SJSA1 (cell line): Measurements from ENCODE around the gene ANKZF1. TPM values are rescaled to one million over a fixed set of nuclear protein-coding genes. Genes with fewer than 3 reads are reported as not detected.
"Not testable (repeated sequence)": the region's sequence is repeated elsewhere in the genome, so short reads cannot be mapped to it uniquely, and the experiment has no call there.

Experiments
- DNase-seq, 2 experiments: peaks; one replicate each; pipeline ENCODE4 v3.0.0-alpha.2; 2015 to 2020; ENCODE audit warnings: low spot score in 2 of 2, low read depth in 1 of 2
- H3K27ac ChIP-seq: fragments of 250-450 bp; sonication (Bioruptor Pico); 2 replicates; pipeline ENCODE4 v1.5.1; 2020; ENCODE audit warnings: mild to moderate bottlenecking, moderate library complexity
- H3K27me3 ChIP-seq: fragments of 250-450 bp; sonication (Bioruptor Pico); replicated peaks from 2 replicates; pipeline ENCODE4 v1.5.1; 2020; ENCODE audit warnings: mild to moderate bottlenecking, moderate library complexity
- H3K36me3 ChIP-seq: fragments of 250-450 bp; sonication (Bioruptor Pico); 2 replicates; pipeline ENCODE4 v1.5.1; 2020; ENCODE audit warnings: mild to moderate bottlenecking
- H3K4me1 ChIP-seq: fragments of 250-450 bp; sonication (Bioruptor Pico); replicated peaks from 2 replicates; pipeline ENCODE4 v1.6.1; 2021; ENCODE audit warnings: mild to moderate bottlenecking
- H3K4me3 ChIP-seq: fragments of 250-450 bp; sonication (Bioruptor Pico); 2 replicates; pipeline ENCODE4 v1.5.1; 2020; ENCODE audit warnings: mild to moderate bottlenecking
- H3K9me3 ChIP-seq: fragments of 250-450 bp; sonication (Bioruptor Pico); replicated peaks from 2 replicates; pipeline ENCODE4 v1.5.1; 2020; ENCODE audit warnings: mild to moderate bottlenecking
- total RNA-seq: library from RNA; depleted of rRNA; stranded (reverse); fragments of >200 nt; shearing (Covaris generic); gene quantifications from 2 replicates; pipeline ENCODE4 v1.2.3, GENCODE V29; 2014; rRNA removed

ANKZF1 gene, protein sequence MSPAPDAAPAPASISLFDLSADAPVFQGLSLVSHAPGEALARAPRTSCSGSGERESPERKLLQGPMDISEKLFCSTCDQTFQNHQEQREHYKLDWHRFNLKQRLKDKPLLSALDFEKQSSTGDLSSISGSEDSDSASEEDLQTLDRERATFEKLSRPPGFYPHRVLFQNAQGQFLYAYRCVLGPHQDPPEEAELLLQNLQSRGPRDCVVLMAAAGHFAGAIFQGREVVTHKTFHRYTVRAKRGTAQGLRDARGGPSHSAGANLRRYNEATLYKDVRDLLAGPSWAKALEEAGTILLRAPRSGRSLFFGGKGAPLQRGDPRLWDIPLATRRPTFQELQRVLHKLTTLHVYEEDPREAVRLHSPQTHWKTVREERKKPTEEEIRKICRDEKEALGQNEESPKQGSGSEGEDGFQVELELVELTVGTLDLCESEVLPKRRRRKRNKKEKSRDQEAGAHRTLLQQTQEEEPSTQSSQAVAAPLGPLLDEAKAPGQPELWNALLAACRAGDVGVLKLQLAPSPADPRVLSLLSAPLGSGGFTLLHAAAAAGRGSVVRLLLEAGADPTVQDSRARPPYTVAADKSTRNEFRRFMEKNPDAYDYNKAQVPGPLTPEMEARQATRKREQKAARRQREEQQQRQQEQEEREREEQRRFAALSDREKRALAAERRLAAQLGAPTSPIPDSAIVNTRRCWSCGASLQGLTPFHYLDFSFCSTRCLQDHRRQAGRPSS
- 13.9 and 15.2 TPM in 2 replicates for total RNA-seq

DNA sequence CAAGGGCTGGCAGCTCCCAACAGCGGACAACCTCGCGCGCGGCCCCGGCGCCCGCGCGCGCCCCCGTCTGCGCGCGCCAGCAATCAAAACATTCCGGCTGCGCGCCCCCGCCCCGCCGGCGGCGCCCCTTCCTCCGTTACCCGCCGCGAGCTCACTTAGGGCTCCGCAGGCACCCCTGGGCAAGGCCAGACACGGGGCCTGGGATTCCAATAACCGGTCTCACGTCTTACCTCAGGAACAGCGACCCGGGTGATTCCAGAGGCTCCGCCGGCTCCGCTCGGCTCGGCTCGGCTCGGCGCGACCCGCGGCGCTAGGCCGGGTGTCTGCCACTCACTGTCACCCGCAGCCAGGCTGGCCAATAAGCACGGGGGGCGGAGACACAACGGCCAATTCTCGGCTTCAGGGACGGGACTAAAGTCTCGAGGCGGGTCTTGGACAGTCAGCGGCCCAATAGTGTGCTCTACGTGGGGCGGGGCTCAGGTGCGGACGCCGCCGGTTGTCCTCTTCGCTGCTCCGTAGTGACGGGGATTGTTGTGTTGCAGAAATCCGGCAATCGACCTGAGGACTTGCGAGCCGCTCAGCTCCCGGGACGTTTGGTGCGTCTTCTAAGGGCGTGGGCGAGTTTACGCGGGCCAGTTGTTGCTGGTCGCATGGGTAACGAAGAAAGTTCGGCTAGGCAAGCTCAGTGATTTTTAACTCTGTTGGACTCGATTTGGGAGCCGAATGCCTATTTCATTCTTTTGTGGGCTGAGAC is at the start of gene ANKZF1, which contains the start of gene ATG9A:
Gene ANKZF1 (plus strand): TSS at position 502 of the 754 bp plus-strand sequence. CDS start 452 bp downstream, outside the sequence.
Gene ATG9A (minus strand): TSS at position 332 of the 754 bp plus-strand sequence. CDS start 1,612 bp downstream, outside the sequence.
- Histone ChIP-seq H3K9me3 (no peaks in the 10 kb centered on the region), H3K27ac (peak within 1 kb of the TSS; percentile 82), H3K36me3 (peaks cover 52% of the 10 kb centered on the region), H3K4me1 (peaks cover 19% of the 10 kb centered on the region), H3K4me3 (peak within 1 kb of the TSS; percentile 82), H3K27me3 (no peaks in the 10 kb centered on the region)
- DNase-seq, result peak; percentile 97 to 99

DNA sequence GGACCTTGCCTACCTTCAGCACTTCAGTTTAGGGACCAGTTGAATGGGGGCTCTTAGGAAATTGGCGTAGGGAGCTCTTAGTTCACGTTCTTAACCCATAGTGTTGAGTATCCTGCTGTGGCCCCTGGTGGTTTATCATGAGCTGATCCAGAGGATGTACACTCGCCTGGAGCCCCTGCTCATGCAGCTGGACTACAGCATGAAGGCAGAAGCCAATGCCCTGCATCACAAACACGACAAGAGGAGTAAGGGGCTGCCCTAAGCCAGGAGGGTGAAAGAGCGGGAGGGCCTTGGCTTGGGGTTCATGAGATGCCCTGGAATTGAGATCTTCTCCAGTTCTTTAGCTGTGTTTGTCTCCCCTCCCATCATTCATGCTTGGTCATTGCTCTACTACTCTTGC is 48.6 kb upstream of the ANKZF1 start:
- peaks cover 55% of the 10 kb centered on the region for H3K36me3 ChIP-seq
- no peak overlapping the region for H3K27ac ChIP-seq
- no peaks in the 10 kb centered on the region for H3K27me3 ChIP-seq
- no peak for DNase-seq
- H3K4me1 ChIP-seq, result peaks cover 13% of the 10 kb centered on the region
- no peaks in the 10 kb centered on the region for H3K9me3 ChIP-seq
- no peak overlapping the region for H3K4me3 ChIP-seq

DNA sequence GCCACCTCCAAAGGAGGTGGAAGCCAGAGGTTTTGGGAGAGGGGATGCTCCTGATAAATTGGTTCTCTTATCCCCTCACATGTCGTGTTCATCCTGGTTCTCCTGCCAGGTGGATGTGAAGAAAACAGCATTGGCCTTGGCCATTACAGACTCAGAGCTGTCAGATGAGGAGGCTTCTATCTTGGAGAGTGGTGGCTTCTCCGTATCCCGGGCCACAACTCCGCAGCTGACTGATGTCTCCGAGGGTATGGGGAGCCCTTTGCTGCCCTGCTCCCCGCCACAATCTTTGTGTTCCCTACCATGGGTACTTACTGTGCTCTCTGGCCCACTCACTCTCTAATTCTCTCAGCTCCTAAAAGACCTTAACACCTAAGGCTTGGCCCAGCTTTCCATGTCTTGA is 48.1 kb upstream of the ANKZF1 start:
- Histone ChIP-seq H3K4me3 (no peak overlapping the region), H3K27me3 (no peaks in the 10 kb centered on the region), H3K9me3 (no peaks in the 10 kb centered on the region), H3K36me3 (peaks cover 54% of the 10 kb centered on the region), H3K27ac (no peak overlapping the region), H3K4me1 (peaks cover 8% of the 10 kb centered on the region)
- DNase-seq, result no peak

DNA sequence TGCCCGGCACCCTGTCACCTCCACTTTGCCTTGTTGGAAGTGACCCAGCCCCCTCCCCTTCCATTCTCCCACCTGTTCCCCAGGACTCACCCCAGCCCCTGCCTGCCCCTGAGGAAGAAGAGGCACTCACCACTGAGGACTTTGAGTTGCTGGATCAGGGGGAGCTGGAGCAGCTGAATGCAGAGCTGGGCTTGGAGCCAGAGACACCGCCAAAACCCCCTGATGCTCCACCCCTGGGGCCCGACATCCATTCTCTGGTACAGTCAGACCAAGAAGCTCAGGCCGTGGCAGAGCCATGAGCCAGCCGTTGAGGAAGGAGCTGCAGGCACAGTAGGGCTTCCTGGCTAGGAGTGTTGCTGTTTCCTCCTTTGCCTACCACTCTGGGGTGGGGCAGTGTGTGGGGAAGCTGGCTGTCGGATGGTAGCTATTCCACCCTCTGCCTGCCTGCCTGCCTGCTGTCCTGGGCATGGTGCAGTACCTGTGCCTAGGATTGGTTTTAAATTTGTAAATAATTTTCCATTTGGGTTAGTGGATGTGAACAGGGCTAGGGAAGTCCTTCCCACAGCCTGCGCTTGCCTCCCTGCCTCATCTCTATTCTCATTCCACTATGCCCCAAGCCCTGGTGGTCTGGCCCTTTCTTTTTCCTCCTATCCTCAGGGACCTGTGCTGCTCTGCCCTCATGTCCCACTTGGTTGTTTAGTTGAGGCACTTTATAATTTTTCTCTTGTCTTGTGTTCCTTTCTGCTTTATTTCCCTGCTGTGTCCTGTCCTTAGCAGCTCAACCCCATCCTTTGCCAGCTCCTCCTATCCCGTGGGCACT is 47.1 kb upstream of the ANKZF1 start:
- no peaks in the 10 kb centered on the region for H3K9me3 ChIP-seq
- H3K4me1 ChIP-seq, result peaks cover 8% of the 10 kb centered on the region
- no peak for DNase-seq
- no peak overlapping the region for H3K4me3 ChIP-seq
- H3K36me3 ChIP-seq, result peaks cover 50% of the 10 kb centered on the region
- no peaks in the 10 kb centered on the region for H3K27me3 ChIP-seq
- H3K27ac ChIP-seq, result no peak overlapping the region

DNA sequence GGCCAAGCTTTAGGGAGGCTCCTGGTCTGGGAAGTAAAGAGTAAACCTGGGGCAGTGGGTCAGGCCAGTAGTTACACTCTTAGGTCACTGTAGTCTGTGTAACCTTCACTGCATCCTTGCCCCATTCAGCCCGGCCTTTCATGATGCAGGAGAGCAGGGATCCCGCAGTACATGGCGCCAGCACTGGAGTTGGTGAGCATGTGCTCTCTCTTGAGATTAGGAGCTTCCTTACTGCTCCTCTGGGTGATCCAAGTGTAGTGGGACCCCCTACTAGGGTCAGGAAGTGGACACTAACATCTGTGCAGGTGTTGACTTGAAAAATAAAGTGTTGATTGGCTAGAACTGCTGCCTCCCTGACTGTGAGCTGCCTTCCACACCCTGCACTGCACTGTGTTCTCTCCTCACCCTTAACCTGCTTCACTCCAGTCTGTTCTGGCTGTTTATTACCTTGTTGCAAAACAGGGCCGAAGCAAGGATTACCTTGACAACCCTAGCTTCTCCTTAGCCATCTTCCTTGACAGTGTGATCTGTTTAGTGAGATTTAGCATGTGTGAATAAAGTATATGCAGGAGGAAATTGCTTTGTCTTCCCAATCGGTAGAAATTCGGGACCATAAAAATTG is 46.3 kb upstream of the ANKZF1 start:
- H3K9me3 ChIP-seq, result no peaks in the 10 kb centered on the region
- H3K27me3 ChIP-seq, result no peaks in the 10 kb centered on the region
- H3K36me3 ChIP-seq, result peaks cover 50% of the 10 kb centered on the region
- no peak overlapping the region for H3K27ac ChIP-seq
- DNase-seq, result no peak
- peaks cover 8% of the 10 kb centered on the region for H3K4me1 ChIP-seq
- no peak overlapping the region for H3K4me3 ChIP-seq

DNA sequence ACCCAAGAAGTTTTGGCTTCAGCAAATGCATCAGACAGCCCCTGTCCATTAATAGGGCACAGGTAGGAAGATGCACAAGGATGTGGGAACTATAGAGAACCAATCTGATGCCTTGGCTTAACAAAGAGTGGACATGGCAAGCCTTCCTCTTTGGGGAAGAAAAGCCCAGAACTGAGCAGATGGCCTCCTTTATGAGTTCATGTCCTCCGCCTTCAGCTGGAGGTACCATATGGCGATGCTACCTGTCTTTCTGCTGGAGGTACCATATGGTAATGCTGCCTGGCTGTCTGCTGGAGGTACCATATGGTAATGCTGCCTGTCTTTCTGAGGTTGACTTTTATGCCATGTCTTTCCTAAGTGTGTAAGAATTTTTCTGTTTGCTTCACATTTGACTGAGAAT is 45.5 kb upstream of the ANKZF1 start:
- Histone ChIP-seq H3K27me3 (0 out of 2 replicates have a peak, but pooled peaks cover under 1% of the 10 kb centered on the region), H3K9me3 (no peaks in the 10 kb centered on the region), H3K4me3 (no peak overlapping the region), H3K27ac (no peak overlapping the region), H3K4me1 (peaks cover 3% of the 10 kb centered on the region), H3K36me3 (peaks cover 50% of the 10 kb centered on the region)
- DNase-seq, result no peak

DNA sequence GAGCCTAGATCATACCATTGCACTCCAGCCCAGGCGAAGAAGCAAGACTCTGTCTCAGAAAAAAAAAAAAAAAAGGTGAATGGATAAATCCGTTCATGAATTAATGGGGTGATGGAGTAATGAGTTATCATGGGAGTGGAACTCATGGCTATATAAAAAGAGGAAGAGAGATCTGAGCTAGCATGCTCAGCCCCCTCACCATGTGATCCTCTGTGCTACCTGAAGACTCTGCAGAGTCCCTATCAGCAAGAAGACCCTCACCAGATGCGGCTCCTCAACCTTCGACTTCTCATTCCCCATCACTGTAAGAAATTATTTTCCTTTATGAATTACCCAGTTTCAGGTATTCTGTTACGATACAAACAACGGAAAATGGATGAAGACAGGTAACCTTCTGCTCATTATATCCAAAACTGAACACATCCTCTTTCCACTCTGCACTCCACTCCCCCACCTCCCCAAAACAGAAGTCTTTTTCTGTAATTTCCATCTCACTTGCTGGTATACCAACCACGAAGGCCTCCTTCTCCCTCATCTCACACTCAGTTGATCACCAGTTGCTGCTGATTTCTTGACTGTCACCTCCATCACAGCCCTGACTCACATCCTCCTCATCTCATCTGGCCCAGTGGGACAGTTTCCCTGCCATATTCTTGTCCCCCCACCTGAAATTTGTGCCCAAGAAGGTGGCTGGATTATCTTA is 42.7 kb upstream of the ANKZF1 start:
- H3K4me1 ChIP-seq, result no peaks in the 10 kb centered on the region
- H3K9me3 ChIP-seq, result no peaks in the 10 kb centered on the region
- H3K36me3 ChIP-seq, result peaks cover 23% of the 10 kb centered on the region
- DNase-seq, result no peak
- H3K4me3 ChIP-seq, result no peak overlapping the region
- no peak overlapping the region for H3K27ac ChIP-seq
- H3K27me3 ChIP-seq, result 0 out of 2 replicates have a peak, but pooled peaks cover 3% of the 10 kb centered on the region

DNA sequence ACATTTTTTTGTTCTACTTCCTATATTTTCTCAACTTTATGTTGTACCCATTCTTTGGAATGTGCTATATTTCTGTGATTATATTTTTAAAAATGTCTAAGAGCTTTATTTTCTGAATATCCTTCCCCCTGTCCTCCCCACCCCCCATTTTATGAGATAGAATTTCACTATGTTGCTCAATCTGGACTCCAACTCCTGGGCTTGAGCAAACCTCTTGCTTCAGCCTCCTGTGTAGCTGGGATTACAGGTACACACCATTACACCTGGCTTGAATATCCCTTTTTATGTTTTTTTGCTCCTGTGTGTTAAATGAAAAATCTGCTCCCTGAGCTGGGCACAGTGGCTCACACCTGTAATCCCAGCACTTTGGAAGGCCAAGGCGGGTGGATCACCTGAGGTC is 32.2 kb upstream of the ANKZF1 start:
- no peaks in the 10 kb centered on the region for H3K4me1 ChIP-seq
- no peaks in the 10 kb centered on the region for H3K9me3 ChIP-seq
- no peak for DNase-seq
- no peaks in the 10 kb centered on the region for H3K36me3 ChIP-seq
- no peak overlapping the region for H3K4me3 ChIP-seq
- no peak overlapping the region for H3K27ac ChIP-seq
- peaks cover 4% of the 10 kb centered on the region for H3K27me3 ChIP-seq

DNA sequence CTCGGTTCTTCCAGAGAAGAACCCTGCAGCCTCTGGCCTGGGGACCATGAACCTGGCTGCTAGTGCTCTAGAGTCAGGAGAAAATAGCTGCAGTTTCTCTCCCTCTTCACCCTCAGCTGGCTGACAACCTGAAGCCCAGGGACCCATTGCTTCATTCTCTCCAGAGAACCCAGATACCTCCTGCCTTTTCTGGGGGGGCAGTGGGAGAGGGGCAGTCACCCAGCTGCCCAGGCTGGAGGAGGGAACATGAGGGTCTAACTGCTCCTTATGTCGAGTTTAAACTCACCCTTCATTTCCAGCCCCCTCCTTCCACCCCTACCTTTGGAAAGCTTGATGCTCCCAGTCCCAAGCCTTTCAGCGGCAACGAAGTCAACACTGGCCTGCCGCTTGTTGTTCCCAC is 30.6 kb upstream of the ANKZF1 start:
- DNase-seq, result no peak
- peaks cover 4% of the 10 kb centered on the region for H3K27me3 ChIP-seq
- no peaks in the 10 kb centered on the region for H3K4me1 ChIP-seq
- H3K36me3 ChIP-seq, result no peaks in the 10 kb centered on the region
- H3K9me3 ChIP-seq, result no peaks in the 10 kb centered on the region
- H3K27ac ChIP-seq, result no peak overlapping the region
- no peak overlapping the region for H3K4me3 ChIP-seq

DNA sequence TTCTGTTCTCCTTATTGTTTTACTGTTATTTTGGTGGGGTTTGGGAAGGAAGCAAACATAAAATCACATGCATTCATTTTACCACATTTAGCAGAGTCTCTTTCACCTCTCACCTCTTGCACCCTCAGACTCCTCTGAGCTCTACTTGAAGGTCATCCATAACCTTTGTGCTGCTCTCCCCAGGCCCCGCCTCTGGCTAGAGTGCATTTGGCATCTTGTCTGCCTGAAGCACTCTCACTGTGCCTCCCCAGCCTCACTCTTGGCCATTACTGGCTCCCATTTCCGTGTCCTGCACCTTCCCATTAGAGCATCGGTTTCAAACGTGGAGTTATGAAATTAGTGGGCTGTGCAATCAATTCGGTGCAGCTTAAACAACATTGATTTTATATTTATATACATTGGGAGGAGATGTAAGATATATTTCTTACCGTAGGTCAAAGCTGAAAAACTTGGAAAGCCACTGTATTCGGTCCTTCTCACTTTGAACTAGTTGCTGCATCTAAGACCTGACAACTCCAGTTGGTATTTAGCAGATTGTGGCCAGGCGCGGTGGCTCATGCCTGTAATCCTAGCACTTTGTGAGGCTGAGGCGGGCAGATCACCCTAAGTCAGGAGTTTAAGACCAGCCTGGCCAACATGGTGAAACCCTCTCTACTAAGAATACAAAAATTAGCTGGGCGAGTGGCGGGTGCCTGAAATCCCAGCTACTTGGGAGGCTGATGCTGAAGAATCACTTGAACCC is 30.0 kb upstream of the ANKZF1 start:
- Histone ChIP-seq H3K9me3 (no peaks in the 10 kb centered on the region), H3K36me3 (no peaks in the 10 kb centered on the region), H3K4me1 (no peaks in the 10 kb centered on the region), H3K27me3 (peaks cover 4% of the 10 kb centered on the region), H3K4me3 (no peak overlapping the region), H3K27ac (no peak overlapping the region)
- no peak for DNase-seq

DNA sequence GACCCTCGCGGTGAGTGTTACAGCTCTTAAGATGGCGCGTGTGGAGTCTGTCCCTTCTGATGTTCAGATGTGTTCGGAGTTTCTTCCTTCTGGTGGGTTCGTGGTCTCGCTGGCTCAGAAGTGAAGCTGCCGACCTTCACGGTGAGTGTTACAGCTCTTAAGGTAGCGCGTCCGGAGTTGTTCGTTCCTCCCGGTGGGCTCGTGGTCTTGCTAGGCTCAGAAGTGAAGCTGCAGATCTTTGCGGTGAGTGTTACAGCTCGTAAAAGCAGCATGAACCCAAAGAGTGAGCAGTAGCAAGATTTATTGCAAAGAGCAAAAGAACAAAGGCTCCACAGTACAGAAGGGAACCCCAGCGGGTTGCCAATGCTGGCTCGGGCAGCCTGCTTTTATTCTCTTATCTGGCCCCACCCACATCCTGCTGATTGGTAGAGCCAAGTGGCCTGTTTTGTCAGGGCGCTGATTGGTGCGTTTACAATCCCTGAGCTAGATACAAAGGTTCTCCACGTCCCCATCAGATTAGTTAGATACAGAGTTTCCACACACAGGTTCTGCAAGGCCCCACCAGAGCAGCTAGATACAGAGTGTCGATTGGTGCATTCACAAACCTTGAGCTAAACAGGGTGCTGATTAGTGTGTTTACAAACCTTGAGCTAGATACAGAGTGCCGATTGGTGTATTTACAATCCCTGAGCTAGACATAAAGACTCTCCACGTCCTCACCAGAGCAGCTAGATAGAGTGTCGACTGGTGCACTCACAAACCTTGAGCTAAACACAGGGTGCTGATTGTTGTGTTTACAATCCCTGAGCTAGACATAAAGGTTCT is 28.9 kb upstream of the ANKZF1 start:
- H3K4me1 ChIP-seq, H3K9me3 ChIP-seq, H3K27me3 ChIP-seq, H3K36me3 ChIP-seq, H3K27ac ChIP-seq, H3K4me3 ChIP-seq, DNase-seq: not testable (repeated sequence)
